ENCODE data around the gene HDGFL3. TPM values are rescaled to one million over a fixed set of nuclear protein-coding genes. Genes with fewer than 3 reads are reported as not detected.
"Not testable (repeated sequence)": the region's sequence is repeated elsewhere in the genome, so short reads cannot be mapped to it uniquely, and the experiment has no call there.

Gene HDGFL3
- polyA plus RNA-seq, 1 donor: 96.4 TPM

DNA sequence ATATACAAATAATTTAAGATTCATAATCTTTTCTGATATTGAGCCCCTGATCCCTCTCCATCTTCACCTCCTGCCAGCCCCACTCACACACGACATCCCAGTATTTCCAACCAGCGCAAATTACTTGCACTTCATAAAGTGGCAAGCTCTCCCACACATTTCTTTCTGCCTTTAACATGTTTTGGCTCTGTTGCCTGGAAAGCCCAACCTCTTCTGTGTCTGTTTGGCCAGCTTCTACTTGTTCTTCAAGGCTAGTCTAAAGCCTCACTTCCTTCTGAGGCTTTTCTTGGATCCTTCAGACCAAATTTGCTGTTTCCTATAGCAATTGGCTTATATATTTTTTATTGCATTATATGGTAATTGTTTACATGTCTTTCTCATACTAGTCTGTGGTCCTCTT lies 105.3 kb downstream of the HDGFL3 start:
- DNase-seq: no peak

DNA sequence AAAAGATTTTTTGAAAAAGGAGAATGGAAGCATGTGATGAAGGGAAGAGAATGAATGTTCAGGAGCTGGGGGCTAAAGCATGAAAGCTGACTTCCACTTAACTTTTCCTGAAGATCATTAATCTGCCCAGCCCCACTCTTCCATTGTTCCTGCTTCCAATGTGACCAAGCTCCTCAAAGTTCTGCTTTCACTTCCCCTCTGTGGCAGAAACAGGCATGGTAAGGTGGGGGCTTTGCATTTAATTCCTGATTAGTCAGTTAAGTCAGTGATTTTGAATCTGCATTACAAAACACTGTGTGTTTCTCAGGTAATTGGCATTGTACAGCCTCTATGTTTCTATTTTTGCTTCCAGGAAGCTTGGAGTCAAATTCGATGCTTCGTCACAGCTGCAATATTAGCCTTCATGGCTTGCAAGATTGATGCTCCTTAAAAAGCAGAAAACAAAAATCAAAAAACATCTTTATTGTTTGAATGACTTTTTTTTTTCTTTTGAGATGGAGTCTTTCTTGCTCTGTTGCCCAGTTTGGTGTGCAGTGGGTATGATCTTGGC lies 107.5 kb downstream of the HDGFL3 start:
- DNase-seq: no peak

DNA sequence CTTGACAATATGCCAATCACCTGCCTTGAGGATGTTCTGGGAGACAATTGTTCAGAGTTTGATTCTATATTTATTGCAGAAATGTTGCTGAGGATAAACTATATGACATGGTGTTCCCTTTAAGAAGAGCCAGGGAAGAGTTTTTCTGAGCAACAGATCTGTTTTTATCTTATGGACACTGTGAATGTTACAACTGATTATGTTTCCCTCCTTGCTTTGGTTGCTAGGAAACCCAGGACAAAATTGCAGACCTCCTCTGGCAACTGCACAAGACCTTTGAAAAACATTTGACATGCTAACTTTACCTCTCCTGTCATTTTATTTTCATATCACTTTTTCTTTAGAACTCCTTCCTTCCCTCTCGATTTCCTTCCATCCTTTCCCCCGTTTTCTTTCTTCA lies 108.3 kb downstream of the HDGFL3 start:
- DNase-seq: no peak

DNA sequence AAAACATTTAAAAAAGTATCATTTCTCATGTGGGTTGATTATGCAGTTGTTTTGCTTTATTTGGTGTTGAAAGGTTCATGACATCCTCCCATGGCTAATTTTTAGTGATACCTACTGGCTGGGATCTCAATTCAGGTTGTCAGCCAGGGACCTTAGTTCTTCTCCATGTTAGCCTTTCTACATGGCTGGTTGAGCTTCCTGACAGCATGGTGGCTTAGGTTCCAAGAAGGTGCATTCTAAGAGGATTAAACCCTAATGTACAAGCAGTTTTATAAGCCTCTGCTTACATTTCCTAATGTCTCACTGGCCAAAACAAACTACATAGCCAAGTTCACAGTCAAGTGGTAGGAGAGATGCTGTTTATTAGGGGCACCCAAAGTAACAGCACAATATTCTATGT lies 109.5 kb downstream of the HDGFL3 start:
- no peak for DNase-seq

DNA sequence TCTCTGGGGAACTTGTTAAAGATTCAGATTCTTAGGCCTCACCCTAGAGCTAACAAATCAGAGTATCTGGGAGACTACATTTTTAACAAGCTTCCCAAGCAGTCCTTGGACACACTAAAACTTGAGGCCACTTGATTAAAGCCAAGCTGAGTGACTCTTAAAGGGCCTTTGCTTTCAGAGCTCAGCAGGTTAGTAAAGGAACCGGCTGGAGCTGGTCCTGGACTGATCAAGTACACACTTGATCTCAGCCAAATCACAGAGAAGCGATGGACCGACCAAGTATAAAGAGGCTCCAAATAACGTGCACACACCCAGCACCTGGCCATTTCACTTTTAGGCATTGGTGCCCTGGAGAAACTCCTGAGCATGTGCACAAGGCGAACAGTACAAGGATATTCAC lies 113.0 kb downstream of the HDGFL3 start:
- DNase-seq: no peak

DNA sequence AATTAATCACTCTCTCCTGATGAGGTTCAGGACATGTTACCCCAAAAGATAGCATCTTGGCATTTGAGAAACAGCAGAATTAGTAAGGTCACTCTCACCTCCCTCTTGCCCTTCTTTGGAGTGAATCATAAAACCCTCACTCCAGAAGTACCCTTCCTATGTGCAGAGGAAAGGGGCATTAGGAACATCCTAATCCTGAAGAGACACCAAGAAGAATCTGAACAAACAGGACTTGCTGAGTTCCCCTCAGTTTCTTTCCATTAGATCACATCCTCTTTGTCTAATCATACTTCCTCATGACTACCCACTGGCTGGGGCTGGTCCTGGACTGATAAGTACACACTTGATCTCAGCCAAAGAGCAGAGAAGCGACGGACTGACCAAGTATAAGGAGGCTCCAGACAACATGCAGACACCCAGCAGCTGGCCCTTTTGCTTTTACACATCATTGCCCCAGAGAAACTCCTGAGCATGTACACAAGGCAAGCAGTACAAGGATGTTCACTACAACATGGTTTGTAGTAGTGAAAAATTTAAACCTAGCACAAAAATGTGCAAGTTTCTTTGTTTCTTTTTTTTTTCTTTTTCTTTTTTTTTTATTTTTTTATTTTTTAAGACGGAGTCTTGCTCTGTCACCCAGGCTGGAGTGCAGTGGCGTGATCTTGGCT lies 115.2 kb downstream of the HDGFL3 start:
- no peak for DNase-seq

DNA sequence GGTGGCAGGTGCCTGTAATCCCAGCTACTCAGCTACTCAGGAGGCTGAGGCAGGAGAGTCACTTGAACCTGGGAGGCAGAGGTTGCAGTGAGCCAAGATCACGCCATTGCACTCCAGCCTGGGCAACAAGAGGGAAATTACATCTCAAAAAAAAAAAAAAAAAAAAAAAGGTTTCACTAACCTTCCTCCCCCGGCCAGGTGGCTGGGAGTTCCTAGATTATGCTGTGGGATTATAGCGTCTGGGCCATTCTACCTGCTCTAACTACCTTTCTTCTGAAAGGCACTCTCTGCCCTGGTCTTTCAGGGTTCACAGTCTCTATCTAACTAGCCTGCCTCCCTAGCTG lies 115.7 kb downstream of the HDGFL3 start:
- DNase-seq: not testable (repeated sequence)

DNA sequence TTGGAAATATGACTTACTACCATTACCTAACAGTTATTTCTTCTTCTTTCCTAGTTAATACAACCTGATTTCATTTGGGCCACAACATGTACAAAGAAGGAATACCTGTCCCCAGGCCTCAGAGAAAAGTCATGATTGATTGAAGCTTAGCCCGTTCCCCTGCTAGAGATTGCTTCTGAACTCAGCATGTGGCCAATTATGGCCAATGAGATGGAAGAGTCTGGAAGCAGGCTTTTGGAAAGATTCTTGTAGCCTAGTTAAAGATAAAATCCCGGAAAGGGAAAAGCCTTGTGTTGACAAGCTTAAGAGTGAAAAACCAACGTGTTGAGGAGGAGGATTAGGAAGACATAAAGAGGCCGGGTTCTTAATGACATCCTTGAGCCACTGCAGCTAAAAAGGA lies 117.2 kb downstream of the HDGFL3 start:
- DNase-seq: no peak

DNA sequence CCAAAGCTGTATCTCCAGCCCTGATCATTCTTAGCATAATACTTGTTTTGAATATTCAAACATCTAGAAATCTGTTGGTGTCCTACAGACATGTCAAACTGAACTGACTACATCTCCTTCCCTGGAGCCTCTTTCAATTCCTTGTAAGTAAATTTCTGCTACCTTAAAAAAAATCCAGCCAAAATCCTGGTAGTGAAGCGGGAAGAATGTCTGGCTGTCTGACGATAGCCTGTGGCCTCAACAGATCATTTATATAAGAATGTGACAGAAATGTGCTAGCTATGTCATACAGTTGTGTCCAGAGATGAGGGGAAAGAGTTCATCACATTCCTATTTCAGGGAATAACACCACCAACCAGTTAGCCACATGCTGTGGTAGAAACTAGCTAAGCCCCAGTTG lies 118.7 kb downstream of the HDGFL3 start:
- no peak for DNase-seq

DNA sequence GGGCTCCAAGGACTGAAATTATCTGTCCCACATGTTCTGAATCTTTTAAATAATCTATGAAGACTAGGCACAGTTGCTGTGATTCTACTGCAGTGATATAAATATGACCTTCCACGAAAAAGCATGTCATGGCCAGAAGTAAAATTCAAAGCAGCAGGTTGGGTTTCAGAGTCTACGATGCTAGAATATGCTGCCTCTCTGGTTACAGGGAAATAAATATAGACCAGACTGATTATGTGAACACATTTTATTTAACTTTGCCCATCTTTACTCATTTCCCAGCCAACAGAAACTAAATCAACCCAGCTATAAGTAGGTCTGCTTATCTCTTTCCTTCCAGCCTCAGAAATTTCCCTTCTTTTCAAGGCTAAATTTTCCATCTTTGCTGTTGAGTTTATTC lies 120.0 kb downstream of the HDGFL3 start:
- no peak for DNase-seq

DNA sequence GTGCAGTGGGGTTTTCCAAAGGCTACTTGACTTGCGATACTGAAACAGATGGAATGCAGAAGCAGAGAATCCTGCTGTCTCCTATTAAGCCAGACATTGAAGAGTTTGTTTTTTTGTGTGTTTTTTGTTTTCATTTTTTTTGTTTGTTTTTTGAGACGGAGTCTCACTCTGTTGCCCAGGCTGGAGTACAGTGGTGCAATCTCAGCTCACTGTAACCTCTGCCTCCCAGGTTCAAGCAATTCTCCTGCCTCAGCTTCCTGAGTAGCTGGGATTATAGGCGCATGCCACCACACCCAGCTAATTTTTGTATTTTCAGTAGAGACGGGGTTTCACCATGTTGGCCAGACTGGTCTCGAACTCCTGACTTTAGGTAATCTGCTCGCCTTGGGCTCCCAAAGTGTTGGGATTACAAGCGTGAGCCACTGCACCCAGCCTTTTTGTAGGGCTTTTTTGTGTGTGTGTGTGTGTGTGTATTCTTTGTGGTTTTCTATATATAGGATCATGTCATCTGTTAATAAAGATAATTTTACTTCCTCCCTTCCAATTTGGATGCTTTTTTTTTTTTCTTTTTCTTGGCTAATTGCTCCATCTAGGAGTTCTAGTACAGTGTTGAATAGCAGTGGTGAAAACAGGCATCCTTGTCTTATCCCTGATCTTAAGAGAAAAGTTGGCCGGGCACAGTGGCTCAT lies 121.6 kb downstream of the HDGFL3 start:
- not testable (repeated sequence) for DNase-seq

DNA sequence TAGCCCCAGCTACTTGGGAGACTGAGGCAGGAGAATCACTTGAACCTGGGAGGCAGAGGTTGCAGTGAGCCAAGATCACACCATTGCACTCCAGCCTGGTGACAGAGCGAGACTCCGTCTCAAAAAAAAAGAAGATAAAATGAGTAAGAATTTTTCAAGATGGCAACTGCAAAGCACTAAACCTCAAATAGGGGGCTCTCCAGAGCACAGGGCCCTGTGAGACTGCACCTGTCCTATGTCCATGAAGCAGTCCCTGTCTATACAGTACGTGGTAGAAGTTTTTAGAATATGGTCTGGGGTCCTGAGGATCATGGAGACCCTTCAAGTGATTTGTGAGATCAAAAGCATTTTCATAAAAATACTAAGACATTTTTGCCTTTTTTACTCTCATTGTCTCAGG lies 122.2 kb downstream of the HDGFL3 start:
- not testable (repeated sequence) for DNase-seq

DNA sequence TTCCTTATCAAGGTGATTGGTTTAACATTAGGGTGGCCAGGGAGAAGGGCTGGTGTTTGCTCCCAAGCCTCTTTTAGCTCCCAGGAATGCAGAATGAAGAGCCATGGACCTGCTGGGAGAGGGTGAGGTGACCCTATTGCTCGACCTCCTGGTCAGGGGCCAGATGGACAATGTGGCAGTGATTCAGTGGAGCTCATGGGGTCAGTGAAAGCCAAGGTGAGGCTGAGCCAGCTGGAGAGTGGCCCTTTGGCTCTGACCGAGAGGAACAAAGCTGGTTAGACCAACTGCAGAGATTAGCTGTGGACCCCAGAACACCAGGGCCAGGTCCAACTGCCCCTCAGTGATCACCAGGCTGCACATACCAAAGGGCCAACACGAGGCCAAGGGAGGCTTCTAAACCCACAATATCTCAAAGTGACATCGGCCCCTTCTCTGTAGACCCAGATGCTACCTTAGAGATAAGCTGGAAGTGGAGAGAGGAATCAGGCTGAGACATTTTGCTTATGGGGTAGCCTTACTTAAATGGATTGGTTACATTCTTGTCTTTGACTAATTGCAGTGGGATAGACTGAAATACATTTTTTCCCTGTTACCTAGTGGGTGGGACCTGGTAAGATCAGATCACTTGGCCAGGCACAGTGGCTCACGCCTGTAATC lies 124.8 kb downstream of the HDGFL3 start:
- DNase-seq: no peak

DNA sequence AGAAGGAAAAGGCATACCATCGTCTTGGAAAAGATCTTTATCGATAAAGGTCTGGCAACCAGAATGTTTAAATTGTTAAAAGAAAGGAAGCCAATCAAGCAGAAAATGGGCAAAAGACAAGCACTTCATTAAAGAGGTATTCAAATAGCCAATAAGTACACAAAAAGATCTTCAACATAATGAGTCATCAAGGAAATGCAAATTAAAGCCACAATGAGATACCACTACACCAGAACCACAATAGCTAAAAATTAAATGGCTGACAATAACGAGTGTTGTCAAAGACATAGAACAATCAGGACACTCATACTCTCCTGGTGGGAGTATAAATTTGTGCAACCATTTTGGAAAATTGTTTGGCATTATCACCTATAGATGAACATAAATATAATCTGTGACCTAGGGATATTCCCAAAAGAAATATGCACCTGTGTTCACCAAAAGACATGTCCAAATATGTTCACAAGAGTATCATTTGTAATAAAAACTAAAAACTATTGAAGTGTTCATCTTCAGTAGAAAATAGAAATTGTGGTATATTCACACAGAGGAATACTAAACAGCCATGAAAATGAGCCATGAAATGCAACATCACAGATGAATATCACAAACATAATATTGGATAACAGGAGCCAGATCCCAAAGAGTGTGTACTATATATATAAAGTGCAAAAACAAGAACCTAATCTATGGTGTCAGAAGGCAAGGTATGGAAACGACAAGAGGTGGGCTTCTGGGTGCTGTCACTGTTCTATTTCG lies 126.2 kb downstream of the HDGFL3 start:
- no peak for DNase-seq

DNA sequence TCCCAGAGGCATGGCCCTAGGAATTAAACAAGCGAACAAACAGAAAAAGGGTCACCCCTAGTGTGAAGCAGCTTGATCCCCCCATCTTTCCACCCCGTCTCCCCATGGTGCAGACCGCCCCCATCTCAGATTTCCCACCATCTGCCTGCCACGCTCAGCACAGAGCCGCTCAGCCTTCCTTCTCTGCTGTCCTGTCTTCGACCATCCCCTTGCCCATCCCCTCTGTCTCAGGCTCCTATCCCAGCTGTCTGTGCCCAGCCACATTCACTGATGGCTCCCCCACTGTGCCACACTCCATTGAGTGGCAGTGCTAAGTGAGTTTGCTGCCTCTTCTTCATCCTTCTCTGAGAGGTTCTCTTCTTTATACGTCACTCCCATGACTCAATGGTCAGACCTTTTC lies 128.9 kb downstream of the HDGFL3 start:
- DNase-seq: no peak

Other genes starting within 250 kb of the HDGFL3 start
- 44.1 TPM for gene RAMAC, start 221.6 kb downstream of the HDGFL3 start, polyA plus RNA-seq (ENCODE audit: insufficient read length)
- 29.8 TPM for gene C15orf40, start 196.2 kb downstream of the HDGFL3 start, polyA plus RNA-seq (ENCODE audit: insufficient read length)
- 71.0 TPM for gene BTBD1, start 140.6 kb downstream of the HDGFL3 start, polyA plus RNA-seq (ENCODE audit: insufficient read length)
- 3.2 TPM for gene TM6SF1, start 100.2 kb downstream of the HDGFL3 start, polyA plus RNA-seq (ENCODE audit: insufficient read length)
- 0.17 TPM for gene BNC1, start 76.8 kb upstream of the HDGFL3 start, polyA plus RNA-seq (ENCODE audit: insufficient read length)
- 14.2 TPM for gene SH3GL3, start 239.5 kb upstream of the HDGFL3 start, polyA plus RNA-seq (ENCODE audit: insufficient read length)